GM10847 (cell line): Measurements from ENCODE around the gene MAML3.

Experiments used
- POLR2A ChIP-seq: IDR thresholded peaks from 2 replicates; pipeline ENCODE4 v1.6.1; 2011; ENCODE audit not compliant: insufficient read length; ENCODE audit errors: extremely low read depth

MAML3 gene

GRCh38 chr4:139728146-139728545 lies 425.8 kb downstream of the MAML3 start:
- no peak for TF ChIP-seq POLR2A

GRCh38 chr4:139726615-139727014 lies 427.4 kb downstream of the MAML3 start:
- no peak for TF ChIP-seq POLR2A

GRCh38 chr4:139725236-139725635 lies 428.7 kb downstream of the MAML3 start:
- no peak for TF ChIP-seq POLR2A

- TF ChIP-seq POLR2A, result no peak
Measured at GRCh38 chr4:139721789-139722188, 432.2 kb downstream of the MAML3 start.

- no peak for TF ChIP-seq POLR2A
Measured at GRCh38 chr4:139720806-139721205, 433.2 kb downstream of the MAML3 start.

GRCh38 chr4:139719381-139720101 lies 434.4 kb downstream of the MAML3 start:
- no peak for TF ChIP-seq POLR2A

- TF ChIP-seq POLR2A, result no peak
Measured at GRCh38 chr4:139718833-139719232, 435.2 kb downstream of the MAML3 start.

GRCh38 chr4:139718358-139718757 lies 435.6 kb downstream of the MAML3 start:
- no peak for TF ChIP-seq POLR2A

GRCh38 chr4:139715746-139716391 lies 438.1 kb downstream of the MAML3 start:
- no peak for TF ChIP-seq POLR2A

- TF ChIP-seq POLR2A, result no peak
Measured at GRCh38 chr4:139712882-139713281, 441.1 kb downstream of the MAML3 start.

GRCh38 chr4:139711461-139711860 lies 442.5 kb downstream of the MAML3 start:
- no peak for TF ChIP-seq POLR2A

- no peak for TF ChIP-seq POLR2A
Measured at GRCh38 chr4:139710073-139710472, 443.9 kb downstream of the MAML3 start.

GRCh38 chr4:139709660-139710059 lies 444.3 kb downstream of the MAML3 start:
- TF ChIP-seq POLR2A, result no peak

GRCh38 chr4:139704915-139705485 lies 449.0 kb downstream of the MAML3 start:
- TF ChIP-seq POLR2A, result no peak

GRCh38 chr4:139700568-139700967 lies 453.4 kb downstream of the MAML3 start:
- TF ChIP-seq POLR2A, result no peak

- TF ChIP-seq POLR2A, result no peak
Measured at GRCh38 chr4:139696491-139696890, 457.5 kb downstream of the MAML3 start.

- no peak for TF ChIP-seq POLR2A
Measured at GRCh38 chr4:139694522-139695107, 459.4 kb downstream of the MAML3 start.
